GM21423 (cell line): Measurements from ENCODE around the gene STOML2.

ENCODE experiments used
- ATAC-seq: cut with Tn5 transposase; IDR thresholded peaks from one replicate; pipeline ENCODE4 v1.9.1; 2021; ENCODE audit warnings: mild to moderate bottlenecking, moderate library complexity; ENCODE audit not compliant: unreplicated experiment

The STOML2 gene

DNA sequence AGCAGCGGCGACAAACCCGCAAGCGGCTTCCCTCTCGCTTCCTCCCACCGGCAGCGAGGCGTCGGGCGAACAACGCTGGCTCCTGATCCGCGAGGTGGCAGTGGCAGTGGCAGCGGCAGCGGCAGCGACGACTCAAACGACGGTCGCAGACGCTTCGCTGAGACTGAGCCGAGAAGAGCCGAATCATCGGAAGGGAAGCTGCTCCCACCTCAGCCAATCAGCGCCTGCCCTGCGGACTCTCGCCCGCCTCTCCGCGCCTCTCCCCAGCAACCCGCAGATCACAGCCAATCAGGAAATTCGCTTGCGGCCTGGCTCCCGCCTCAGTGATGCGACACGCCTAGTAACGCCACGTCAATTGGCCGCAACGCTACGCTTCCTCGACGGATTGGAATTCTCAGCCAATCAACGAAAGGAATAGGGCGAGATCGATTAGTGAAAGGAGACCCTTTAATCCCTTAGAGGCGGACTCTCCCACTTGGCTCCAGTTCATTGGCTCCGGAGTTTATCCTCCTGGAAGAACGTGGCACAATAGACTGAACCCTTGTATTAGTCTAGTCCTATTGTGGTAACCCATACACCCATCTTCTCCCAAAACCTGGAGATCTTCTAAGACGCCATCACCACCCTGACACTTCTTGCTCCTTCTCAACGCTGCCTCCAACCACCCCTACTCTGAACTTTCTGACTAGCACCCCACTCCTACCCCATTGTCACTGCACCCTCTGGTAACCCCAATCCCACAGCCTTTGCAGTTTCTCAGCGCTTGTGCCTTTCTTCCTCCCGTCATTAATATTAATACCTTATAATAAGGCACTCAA is 30.3 kb downstream of the STOML2 start, which contains the start of gene VCP:
VCP (minus strand) TSS at position 165 of the 818 bp plus-strand sequence. CDS start 272 bp downstream, outside the sequence.
- peak; percentile 81 for ATAC-seq

DNA sequence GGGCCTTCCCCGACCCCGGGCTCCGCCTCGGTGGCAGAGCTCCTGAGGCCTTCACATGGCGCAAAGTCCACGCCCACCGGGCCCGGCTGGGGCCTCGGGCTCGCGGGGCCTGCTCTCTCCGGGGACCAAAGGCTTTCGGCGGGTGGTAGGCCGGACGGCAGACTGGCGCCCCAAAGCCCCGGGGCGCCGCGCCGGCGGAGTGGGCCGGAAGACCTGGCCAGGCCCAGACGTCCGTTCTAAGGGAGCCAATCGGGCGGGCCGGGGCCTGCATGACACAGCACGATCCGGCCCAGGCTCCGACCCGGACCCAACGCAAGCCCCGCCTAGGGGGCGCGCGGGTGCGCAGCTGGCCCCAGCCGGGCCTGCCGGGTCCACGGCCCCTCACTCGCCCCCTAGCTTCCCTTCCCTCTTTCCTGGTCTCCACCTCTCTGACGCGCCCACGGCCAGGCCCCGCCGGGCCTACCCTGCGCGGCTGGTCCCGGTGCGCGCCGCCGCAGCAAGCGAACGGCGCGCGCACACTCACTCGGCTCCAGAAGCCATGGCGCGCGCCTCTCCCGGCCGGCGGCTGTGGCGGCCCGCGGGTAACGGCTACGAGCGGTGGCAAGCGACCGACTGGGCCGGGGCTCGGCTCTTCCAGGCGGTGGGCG is 31.0 kb downstream of the STOML2 start:
- peak; percentile 51 for ATAC-seq

DNA sequence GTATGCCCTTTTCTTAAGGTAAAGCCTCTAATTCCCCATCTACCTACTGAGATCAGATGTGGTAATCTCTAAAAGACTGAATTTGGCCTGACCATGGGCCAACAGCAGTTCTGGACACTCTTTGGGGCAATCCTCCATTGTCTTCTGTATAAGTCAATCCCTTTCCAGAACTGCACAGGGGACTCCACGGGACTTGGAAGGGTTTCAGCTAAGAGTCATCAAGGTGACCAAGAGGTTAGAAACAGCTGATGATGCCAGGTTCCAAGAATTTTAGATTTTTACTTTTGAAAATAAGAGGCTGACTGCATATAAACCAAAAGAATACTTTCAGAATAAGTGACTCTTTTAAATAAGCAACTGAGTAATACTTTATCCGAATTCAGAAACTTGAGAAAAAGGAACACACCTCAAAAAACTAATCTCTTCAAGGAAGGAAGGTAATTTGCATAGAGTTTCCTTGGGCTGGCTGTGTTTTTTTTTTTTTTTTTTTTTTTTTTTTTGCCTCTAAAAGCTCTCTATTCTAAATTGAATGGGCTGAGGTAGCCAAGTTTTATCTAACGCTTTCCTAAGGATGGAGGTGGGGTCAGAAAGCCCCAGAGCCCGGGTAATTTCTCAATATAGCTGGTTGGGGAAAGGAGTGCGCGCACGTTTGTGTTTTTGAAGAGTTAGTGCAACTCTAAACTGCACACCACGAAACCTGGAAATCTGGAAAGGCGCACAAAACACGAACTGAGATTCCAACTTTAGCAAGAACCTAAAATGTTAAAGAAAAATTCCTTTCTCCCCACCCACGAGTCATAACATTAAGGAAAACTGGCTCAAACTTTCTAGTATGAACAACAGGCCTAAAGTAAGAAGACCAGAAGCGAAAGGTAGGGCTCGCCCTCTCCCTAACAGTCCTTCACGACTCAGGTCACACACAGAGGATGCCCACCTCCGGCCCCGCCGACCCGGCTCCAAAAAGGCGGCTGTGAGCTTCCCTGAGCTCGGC is 31.8 kb downstream of the STOML2 start:
- ATAC-seq: no peak

DNA sequence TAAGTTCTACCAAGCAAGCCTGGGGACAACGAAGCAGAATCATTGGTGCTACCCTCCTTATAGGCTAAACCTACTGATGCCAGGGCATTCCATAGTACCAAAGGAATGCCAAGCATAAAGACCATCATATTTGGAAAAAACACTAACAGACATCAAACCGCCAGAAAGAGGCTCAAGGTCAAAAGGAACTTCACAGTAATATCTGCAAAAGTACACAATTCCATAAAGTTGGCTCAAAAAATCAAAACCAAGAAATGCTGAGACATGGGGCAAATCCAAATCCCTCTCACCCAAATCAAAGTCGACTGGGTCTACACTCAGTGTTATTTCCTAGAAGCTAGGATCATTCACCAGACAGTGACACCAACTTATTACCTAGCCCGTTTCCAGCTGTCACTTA is 33.9 kb downstream of the STOML2 start:
- ATAC-seq: no peak

DNA sequence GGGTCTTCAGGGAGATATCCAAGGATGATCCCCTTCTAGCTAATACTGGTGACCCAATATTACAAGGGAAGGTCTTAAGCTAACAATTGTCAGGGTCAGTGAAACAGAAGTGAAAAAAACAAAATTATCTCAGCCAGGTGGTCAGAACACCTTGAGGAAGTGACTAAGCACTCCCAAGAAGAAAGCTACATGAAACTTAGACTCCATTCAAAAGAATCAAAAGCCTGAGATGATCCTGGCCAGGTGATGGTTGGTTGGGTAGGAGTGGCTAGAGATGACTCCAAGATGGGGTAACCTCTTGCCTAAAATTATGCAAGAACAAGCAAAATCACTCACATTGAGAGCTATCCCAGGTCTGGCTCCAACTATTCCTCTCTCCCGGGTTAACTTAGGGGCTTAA is 35.9 kb downstream of the STOML2 start:
- ATAC-seq: no peak

DNA sequence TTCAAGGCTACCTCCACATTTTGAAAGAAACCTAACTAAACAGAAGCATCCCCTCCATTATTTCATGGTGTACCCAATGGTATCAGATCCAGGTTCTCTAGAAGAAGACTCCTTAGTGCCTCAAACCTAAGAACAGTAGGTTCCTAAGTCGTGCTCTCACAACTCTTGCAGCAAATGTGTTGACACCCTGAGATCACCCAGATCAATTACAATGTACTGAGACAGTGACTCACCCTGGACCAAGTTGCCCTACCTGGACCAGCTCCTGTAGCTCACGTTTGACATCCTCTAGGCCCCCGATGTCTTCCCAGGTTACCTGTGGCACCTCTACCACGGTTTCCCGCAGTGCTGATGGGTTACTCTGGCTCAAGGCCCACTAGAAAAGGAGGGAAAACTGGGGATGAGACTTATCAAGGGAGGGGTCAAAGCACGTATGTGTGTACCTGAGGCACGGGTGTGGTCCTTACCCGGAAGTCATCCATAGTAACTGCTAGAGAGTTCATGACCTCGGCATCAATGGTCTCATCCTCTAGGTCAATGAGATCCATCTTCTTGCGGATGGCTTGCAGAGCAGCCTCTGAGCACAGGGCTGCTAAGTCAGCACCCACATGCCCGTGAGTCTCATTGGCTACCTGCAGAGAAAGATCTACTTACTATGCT is 42.3 kb downstream of the STOML2 start:
- ATAC-seq: no peak

DNA sequence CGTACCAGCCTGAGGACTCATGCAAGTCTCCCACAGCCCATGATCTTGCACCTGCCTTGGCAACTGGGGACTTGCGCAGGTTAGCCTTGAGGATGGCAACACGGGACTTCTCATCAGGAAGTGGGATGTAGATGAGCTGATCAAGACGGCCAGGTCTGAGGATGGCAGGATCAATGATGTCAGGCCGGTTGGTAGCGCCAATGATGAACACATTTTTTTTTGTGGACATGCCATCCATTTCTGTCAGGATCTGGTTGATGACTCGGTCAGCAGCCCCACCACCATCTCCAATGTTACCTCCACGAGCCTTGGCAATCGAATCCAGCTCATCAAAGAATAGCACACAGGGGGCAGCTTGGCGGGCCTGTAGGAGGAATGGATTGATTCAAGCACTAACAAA is 43.5 kb downstream of the STOML2 start:
- no peak for ATAC-seq

DNA sequence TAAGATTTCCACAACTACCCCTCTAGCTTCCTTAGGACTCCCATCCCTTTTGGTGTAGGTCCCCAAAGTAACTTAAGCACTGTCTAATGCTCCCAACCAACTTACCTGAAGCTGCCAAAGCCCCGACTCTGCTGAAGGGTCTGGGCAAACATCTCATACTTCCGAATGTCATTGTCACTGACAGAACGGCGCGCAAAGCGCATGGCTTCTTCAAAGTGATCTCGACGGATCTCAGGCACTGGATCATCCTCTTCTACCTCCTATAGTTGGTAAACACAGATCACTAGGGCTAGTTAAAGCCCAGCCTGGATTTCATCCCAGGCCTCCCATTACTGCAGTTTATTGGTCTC is 45.7 kb downstream of the STOML2 start:
- ATAC-seq: no peak

DNA sequence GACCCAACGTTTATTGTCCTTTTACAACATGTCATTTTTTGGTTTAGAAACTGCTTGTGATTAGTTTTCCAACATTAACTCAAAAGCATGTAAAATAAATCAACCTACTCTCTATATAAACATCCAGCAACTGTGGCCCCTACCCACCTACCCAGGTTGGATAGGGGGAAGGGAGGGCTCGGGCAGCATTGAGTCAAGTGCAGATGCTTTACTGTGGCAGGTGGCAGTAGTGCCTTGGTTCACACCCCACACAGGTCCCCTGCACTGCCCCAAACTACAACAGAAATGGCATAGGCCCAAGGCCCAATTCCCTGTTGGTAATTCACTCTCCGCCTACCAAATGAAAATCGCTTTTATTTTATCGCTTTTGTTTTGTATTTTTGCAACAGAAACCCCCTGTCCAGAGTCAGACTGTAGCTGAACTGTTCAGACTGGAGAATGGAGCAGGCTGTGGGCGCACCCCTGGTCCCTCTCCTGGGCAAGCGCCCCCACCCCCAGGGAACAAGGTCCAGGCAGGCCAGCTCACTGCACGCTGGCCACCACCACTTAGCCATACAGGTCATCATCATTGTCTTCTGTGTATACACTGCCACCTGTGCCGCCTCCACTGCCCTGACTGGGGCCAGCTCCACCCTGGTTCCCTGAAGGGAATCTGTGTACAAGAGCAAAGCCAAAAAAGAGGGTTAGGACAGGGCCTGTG is 46.2 kb downstream of the STOML2 start:
- ATAC-seq: no peak

DNA sequence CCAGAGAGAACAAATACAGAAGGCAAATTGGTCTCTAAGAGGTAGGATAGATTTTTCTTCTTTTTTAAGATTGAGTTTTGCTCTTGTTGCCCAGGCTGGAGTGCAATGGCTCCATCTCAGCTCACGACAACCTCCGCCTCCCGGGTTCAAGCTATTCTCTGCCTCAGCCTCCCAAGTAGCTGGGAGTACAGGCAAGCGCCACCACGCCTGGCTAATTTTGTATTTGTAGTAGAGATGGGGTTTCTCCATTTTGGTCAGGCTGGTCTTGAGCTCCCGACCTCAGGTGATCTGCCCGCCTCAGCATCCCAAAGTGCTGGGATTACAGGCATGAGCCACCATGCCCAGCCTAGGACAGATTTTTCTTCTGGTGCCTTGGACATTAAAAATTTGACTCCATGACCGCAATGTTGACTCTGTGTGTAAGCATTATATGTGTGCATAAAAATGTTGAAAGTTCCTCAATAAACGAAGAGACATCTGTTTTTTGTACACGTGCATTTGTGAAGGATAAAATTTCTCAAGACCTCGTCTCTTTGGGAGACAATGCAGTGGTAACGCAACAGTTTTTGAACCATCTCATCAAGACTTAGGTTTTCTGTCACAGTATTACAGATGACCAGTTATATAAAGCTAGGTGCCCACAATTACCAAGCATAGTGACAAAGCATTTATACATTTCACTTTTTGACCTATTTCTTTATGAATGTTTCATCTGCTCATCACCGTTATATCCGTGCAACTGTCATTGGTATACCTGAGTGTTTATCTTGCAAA is 47.9 kb downstream of the STOML2 start:
- no peak for ATAC-seq

DNA sequence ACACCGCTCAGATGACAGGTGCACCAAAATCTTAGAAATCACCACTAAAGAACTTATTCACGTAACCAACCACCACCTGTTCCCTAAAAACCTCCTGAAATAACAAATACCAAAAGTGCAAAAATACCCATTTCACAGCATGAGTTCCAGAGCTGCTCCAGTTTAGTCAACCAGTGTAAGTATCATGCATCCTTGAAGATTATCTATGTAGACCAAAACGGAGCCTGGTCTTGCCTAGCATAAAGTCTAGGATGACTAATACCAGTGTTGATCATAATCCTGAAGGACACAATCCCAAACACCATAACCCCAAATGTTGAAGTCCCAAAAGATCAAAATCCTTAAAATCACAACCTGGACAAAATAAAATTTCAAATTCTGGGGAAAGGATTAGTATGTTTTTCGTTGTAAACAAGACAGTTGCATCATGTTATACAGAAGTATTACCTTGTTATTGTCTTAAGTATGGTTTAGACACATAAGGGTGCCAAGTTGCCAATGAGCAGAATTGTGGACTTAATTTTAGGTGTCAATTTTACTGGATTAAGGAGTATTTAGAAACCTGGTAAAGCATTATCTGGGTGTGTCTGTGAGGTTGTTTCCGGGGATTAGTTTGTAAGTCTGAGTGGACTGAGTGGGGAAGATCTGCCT is 48.6 kb downstream of the STOML2 start:
- no peak for ATAC-seq

DNA sequence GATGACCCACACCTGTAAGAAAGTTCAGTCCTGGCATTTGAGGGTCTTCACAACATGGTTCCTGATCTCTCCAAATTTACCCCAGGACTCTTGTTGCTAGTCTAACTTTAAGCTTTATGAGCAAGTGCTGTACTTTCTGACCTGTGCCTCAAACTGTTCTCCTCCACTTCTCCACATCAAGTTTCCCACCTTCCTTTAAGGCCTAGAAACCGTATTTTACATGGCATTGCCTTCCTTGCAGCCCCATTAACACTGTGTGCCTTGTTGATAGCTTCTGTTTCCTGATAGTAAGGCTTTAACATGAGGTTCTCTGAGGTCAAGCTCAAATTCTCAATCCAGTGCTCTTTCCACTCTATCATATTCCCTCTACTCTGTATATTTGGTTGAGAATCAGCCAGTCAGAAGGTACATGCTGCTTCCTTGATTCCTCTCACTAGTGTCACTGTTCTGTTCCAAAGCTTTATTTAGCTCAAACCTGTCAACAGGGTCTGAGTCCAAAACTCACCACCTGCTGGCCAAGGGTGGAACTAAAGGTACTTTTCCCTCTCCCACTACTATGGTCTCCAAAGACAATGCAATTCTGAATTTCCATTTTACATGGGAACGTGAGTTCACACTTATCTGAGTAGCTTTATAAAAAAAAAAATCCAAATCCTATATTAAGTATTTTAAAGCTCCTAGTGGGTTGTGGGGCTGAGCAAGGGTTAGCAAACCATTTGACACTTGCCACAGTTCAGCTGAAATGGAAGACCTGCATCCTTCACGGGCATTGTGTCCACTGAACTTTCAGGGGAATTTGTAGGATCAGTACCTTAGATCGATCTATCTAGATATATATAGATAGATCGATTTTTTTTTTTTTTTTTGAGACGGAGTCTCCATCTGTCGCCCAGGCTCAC is 51.6 kb downstream of the STOML2 start:
- ATAC-seq: no peak
